HEK293 (cell line): Measurements from ENCODE around the gene TNIP1.

ENCODE experiments used
- CTCF ChIA-PET: fragments of 350-600 bp; formaldehyde crosslinking; extraction: SDS; loops from one replicate; lab custom pipeline; 2021; ENCODE audit warnings: antibody characterized with exemption; lab: Yijun Ruan, JAX
- POLR2A ChIA-PET: fragments of 300-600 bp; formaldehyde crosslinking; extraction: SDS; loops from one replicate; lab custom pipeline; 2020; ENCODE audit warnings: antibody characterized with exemption, inconsistent platforms; lab: Yijun Ruan, JAX
- H3K27ac ChIP-seq: fragments of 200-500 bp; sonication (Bioruptor generic); 2 replicates; pipeline ENCODE4 v1.5.1; 2014; ENCODE audit warnings: low read depth, low read length, control low read depth, inconsistent platforms; ENCODE audit errors: extremely low read depth
- H3K36me3 ChIP-seq, 2 experiments: fragments of 200-500 bp in 1 of 2; sonication (Bioruptor generic) in 1 of 2; 1 replicate in 1 of 2; 2 replicates in 1 of 2; pipeline ENCODE4 v1.5.1; 2014 to 2017; ENCODE audit warnings: inconsistent platforms in 2 of 2, low read length in 2 of 2; ENCODE audit not compliant: control insufficient read depth in 2 of 2, insufficient read depth in 1 of 2
- H3K4me1 ChIP-seq: fragments of 200-500 bp; sonication (Bioruptor generic); 2 replicates; pipeline ENCODE4 v1.5.1; 2014; ENCODE audit warnings: mild to moderate bottlenecking, low read length, inconsistent platforms; ENCODE audit not compliant: control insufficient read depth, insufficient read depth
- H3K4me3 ChIP-seq: 2 replicates; pipeline ENCODE4 v1.5.1; 2011; ENCODE audit warnings: low read depth, mild to moderate bottlenecking, control low read depth, low read length, moderate library complexity
- H3K9me3 ChIP-seq: fragments of 200-500 bp; sonication (Bioruptor generic); 2 replicates; pipeline ENCODE4 v1.5.1; 2014; ENCODE audit warnings: low read depth, low read length, inconsistent platforms; ENCODE audit not compliant: control insufficient read depth, insufficient read depth
- BCL11A ChIP-seq: fragments of 450-650 bp; formaldehyde crosslinking; IDR thresholded peaks from 2 replicates; pipeline ENCODE4 v1.5.1; 2016; ENCODE audit warnings: low read depth, missing biosample characterization, missing genetic modification characterization
- GFI1B ChIP-seq: fragments of 450-650 bp; formaldehyde crosslinking; IDR thresholded peaks from 2 replicates; pipeline ENCODE4 v1.5.1; 2016; ENCODE audit warnings: missing biosample characterization, missing genetic modification characterization
- SCRT1 ChIP-seq: fragments of 450-650 bp; formaldehyde crosslinking; IDR thresholded peaks from 2 replicates; pipeline ENCODE4 v1.5.1; 2016; ENCODE audit warnings: missing biosample characterization, missing genetic modification characterization, borderline replicate concordance
- SP2 ChIP-seq: fragments of 450-650 bp; formaldehyde crosslinking; IDR thresholded peaks from 2 replicates; pipeline ENCODE4 v1.5.1; 2016; ENCODE audit warnings: missing biosample characterization, missing genetic modification characterization
- ZBTB1 ChIP-seq: fragments of 450-650 bp; formaldehyde crosslinking; IDR thresholded peaks from 2 replicates; pipeline ENCODE4 v1.5.1; 2016; ENCODE audit warnings: missing biosample characterization, missing genetic modification characterization
- ZNF132 ChIP-seq: fragments of 450-650 bp; formaldehyde crosslinking; IDR thresholded peaks from 2 replicates; pipeline ENCODE4 v1.5.1; 2017; ENCODE audit warnings: missing biosample characterization, missing genetic modification characterization, borderline replicate concordance
- ZNF510 ChIP-seq: fragments of 450-650 bp; formaldehyde crosslinking; IDR thresholded peaks from 2 replicates; pipeline ENCODE4 v1.5.1; 2018; ENCODE audit warnings: mild to moderate bottlenecking, missing genetic modification characterization, missing biosample characterization; ENCODE audit not compliant: insufficient replicate concordance
- ZNF521 ChIP-seq: fragments of 450-650 bp; formaldehyde crosslinking; IDR thresholded peaks from 2 replicates; pipeline ENCODE4 v1.5.1; 2017; ENCODE audit warnings: missing biosample characterization, mild to moderate bottlenecking, missing genetic modification characterization
- ZNF544 ChIP-seq: fragments of 450-650 bp; formaldehyde crosslinking; IDR thresholded peaks from 2 replicates; pipeline ENCODE4 v1.5.0; 2017; ENCODE audit warnings: missing biosample characterization, missing genetic modification characterization
- ZNF571 ChIP-seq: fragments of 450-650 bp; formaldehyde crosslinking; IDR thresholded peaks from 2 replicates; pipeline ENCODE4 v1.5.0; 2017; ENCODE audit warnings: missing biosample characterization, missing genetic modification characterization
- ZNF585B ChIP-seq: fragments of 450-650 bp; formaldehyde crosslinking; IDR thresholded peaks from 2 replicates; pipeline ENCODE4 v1.5.1; 2016; ENCODE audit warnings: missing biosample characterization, missing genetic modification characterization
- ZNF791 ChIP-seq: fragments of 450-650 bp; formaldehyde crosslinking; IDR thresholded peaks from 2 replicates; pipeline ENCODE4 v1.5.1; 2016; ENCODE audit warnings: missing biosample characterization, missing genetic modification characterization
- ZXDB ChIP-seq: fragments of 450-650 bp; formaldehyde crosslinking; IDR thresholded peaks from 2 replicates; pipeline ENCODE4 v1.5.1; 2016; ENCODE audit warnings: missing biosample characterization, missing genetic modification characterization
- TF ChIP-seq, protein P1 (sequence below): fragments of 450-650 bp; formaldehyde crosslinking; IDR thresholded peaks from 2 replicates; pipeline ENCODE4 v1.5.1; 2016; ENCODE audit warnings: missing biosample characterization, missing genetic modification characterization
- TF ChIP-seq, protein P2 (sequence below): fragments of 450-650 bp; formaldehyde crosslinking; IDR thresholded peaks from 2 replicates; pipeline ENCODE4 v1.5.1; 2016; ENCODE audit warnings: missing biosample characterization, missing genetic modification characterization
- TF ChIP-seq, protein P3 (sequence below): fragments of 450-650 bp; formaldehyde crosslinking; IDR thresholded peaks from 2 replicates; pipeline ENCODE4 v1.5.1; 2017; ENCODE audit warnings: missing biosample characterization, mild to moderate bottlenecking, missing genetic modification characterization, moderate library complexity
- TF ChIP-seq, protein P4 (sequence below): fragments of 450-650 bp; formaldehyde crosslinking; IDR thresholded peaks from 2 replicates; pipeline ENCODE4 v1.5.1; 2016; ENCODE audit warnings: missing biosample characterization, missing genetic modification characterization

Gene TNIP1

DNA sequence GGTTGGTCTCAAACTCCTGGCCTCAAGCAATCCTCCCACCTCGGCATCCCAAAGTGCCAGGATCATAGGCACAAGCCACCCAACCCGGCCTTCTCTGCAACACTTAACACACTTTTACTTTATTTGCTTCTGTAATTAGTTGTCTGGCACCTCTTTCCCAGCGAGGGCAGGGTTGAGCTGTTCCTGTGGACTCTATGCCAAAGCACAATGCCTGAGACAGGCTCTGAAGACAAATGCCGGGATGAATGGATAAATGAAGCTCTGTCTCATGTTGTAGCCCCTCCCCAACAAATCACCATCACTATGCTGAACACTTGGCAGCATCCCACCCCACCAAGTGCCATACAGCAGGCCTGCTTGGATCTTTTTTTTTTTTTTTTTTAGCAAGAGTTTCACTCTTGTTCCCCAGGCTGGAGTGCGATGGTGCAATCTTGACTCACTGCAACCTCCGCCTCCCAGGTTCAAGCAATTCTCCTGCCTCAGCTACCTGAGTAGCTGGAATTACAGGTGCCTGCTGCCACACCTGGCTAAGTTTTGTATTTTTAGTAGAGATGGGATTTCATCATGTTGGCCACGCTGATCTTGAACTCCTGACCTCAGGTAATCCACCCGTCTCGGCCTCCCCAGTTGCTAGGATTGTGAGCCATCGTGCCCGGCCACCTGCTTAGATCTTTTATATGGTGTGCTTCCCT, 39.1 kb downstream of the TNIP1 start:
- Histone ChIP-seq H3K36me3 (peaks cover 26 to 79% of the 10 kb centered on the region in 2 experiments; a peak in 2 of 3 replicates), H3K4me1 (0 out of 2 replicates have a peak, but pooled peaks cover 1% of the 10 kb centered on the region), H3K9me3 (no peaks in the 10 kb centered on the region), H3K4me3 (no peak overlapping the region), H3K27ac (no peak overlapping the region)
- POLR2A ChIA-PET, result interaction anchor here (0.7 kb wide), 1 partner anchor 39 kb away, joined by 3 read pairs; no protein-coding TSS in a partner anchor
- CTCF ChIA-PET, result interaction anchor here (0.8 to 3.4 kb wide), 5 partner anchors 10 to 123 kb away, joined by 3 to 17 read pairs (median 3); no protein-coding TSS in a partner anchor
- no peak for TF ChIP-seq ZNF544
- TF ChIP-seq SCRT1, result no peak
- TF ChIP-seq ZNF510, result no peak
- TF ChIP-seq, protein P1, sequence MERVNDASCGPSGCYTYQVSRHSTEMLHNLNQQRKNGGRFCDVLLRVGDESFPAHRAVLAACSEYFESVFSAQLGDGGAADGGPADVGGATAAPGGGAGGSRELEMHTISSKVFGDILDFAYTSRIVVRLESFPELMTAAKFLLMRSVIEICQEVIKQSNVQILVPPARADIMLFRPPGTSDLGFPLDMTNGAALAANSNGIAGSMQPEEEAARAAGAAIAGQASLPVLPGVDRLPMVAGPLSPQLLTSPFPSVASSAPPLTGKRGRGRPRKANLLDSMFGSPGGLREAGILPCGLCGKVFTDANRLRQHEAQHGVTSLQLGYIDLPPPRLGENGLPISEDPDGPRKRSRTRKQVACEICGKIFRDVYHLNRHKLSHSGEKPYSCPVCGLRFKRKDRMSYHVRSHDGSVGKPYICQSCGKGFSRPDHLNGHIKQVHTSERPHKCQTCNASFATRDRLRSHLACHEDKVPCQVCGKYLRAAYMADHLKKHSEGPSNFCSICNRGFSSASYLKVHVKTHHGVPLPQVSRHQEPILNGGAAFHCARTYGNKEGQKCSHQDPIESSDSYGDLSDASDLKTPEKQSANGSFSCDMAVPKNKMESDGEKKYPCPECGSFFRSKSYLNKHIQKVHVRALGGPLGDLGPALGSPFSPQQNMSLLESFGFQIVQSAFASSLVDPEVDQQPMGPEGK (tag by site-specific recombination), result no peak
- TF ChIP-seq SP2 (tag by site-specific recombination), result no peak
- TF ChIP-seq, protein P2, sequence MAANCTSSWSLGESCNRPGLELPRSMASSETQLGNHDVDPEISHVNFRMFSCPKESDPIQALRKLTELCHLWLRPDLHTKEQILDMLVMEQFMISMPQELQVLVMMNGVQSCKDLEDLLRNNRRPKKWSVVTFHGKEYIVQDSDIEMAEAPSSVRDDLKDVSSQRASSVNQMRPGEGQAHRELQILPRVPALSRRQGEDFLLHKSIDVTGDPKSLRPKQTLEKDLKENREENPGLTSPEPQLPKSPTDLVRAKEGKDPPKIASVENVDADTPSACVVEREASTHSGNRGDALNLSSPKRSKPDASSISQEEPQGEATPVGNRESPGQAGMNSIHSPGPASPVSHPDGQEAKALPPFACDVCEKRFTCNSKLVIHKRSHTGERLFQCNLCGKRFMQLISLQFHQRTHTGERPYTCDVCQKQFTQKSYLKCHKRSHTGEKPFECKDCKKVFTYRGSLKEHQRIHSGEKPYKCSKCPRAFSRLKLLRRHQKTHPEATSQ (tag by site-specific recombination), result no peak
- no peak for TF ChIP-seq ZNF585B (tag by site-specific recombination)
- no peak for TF ChIP-seq ZNF521 (tag by site-specific recombination)
- no peak for TF ChIP-seq ZXDB (tag by site-specific recombination)
- TF ChIP-seq BCL11A (tag by site-specific recombination), result no peak
- no peak for TF ChIP-seq ZBTB1
- TF ChIP-seq, protein P3, sequence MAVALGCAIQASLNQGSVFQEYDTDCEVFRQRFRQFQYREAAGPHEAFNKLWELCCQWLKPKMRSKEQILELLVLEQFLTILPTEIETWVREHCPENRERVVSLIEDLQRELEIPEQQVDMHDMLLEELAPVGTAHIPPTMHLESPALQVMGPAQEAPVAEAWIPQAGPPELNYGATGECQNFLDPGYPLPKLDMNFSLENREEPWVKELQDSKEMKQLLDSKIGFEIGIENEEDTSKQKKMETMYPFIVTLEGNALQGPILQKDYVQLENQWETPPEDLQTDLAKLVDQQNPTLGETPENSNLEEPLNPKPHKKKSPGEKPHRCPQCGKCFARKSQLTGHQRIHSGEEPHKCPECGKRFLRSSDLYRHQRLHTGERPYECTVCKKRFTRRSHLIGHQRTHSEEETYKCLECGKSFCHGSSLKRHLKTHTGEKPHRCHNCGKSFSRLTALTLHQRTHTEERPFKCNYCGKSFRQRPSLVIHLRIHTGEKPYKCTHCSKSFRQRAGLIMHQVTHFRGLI, result no peak

DNA sequence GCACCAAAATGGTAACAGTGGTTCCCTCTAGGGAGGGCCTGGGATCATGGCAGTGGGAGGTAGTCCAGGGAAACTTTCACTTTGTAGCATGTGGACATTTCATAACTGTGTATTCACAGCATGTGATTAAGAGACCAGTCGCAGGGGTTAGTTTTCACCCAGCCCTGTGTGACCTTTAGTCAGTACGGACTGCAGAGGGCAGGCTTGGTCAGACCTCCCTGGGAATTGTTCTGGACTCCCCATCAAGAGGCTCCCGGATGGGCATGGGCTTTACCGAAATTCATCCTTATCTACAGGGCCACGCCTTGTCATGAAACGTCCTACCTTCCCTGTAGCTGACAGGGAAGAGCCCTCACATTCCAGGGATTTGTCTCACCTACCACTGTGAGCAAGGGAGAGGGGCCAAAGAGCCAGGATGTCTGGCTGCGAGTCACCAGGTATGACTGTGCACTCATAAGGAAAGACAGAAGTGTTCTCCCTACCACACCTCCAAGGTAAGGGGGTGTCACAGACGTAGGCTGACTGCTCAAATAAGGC, 40.6 kb downstream of the TNIP1 start:
- no peaks in the 10 kb centered on the region for H3K9me3 ChIP-seq
- no peak for TF ChIP-seq ZNF571 (tag by site-specific recombination)
- no peak for TF ChIP-seq ZNF132 (tag by site-specific recombination)
- TF ChIP-seq GFI1B (tag by site-specific recombination), result no peak
- no peak for TF ChIP-seq ZNF791 (tag by site-specific recombination)
- TF ChIP-seq, protein P4, sequence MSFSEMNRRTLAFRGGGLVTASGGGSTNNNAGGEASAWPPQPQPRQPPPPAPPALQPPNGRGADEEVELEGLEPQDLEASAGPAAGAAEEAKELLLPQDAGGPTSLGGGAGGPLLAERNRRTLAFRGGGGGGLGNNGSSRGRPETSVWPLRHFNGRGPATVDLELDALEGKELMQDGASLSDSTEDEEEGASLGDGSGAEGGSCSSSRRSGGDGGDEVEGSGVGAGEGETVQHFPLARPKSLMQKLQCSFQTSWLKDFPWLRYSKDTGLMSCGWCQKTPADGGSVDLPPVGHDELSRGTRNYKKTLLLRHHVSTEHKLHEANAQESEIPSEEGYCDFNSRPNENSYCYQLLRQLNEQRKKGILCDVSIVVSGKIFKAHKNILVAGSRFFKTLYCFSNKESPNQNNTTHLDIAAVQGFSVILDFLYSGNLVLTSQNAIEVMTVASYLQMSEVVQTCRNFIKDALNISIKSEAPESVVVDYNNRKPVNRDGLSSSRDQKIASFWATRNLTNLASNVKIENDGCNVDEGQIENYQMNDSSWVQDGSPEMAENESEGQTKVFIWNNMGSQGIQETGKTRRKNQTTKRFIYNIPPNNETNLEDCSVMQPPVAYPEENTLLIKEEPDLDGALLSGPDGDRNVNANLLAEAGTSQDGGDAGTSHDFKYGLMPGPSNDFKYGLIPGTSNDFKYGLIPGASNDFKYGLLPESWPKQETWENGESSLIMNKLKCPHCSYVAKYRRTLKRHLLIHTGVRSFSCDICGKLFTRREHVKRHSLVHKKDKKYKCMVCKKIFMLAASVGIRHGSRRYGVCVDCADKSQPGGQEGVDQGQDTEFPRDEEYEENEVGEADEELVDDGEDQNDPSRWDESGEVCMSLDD (tag by site-specific recombination), result no peak
- TF ChIP-seq, all 188 proteins: peak for 0
- Histone ChIP-seq H3K36me3 (peaks cover 22 to 79% of the 10 kb centered on the region in 2 experiments; a peak in 2 of 3 replicates), H3K4me1 (0 out of 2 replicates have a peak, but pooled peaks cover 3% of the 10 kb centered on the region), H3K4me3 (no peak overlapping the region), H3K27ac (no peak overlapping the region)
- CTCF ChIA-PET, result interaction anchor here (1.0 to 3.4 kb wide), 2 partner anchors 11 to 125 kb away, joined by 3 to 17 read pairs; no protein-coding TSS in a partner anchor
- POLR2A ChIA-PET, result no interaction called here
